Measurements from ENCODE around the gene AIPL1.

GRCh38 chr17:6393351-6393952 lies 41.5 kb downstream of the AIPL1 start:
- TF ChIP-seq CTCF (conservative IDR thresholded peaks at IDR 0.05; ENCODE audit: low read length) (no peak), EZH2phosphoT487 (IDR thresholded peaks at IDR 0.05; ENCODE audit: borderline replicate concordance) (no peak)
